Neural cell (in vitro differentiated cells): ENCODE measurements around the gene CFDP1. TPM values are rescaled to one million over a fixed set of nuclear protein-coding genes. Genes with fewer than 3 reads are reported as not detected.

ENCODE experiments used
- H2AFZ ChIP-seq: fragments of 200-600, 300-800 bp; sonication (generic), shearing (Covaris generic); 2 replicates; pipeline ENCODE4 v1.6.0; 2014; ENCODE audit warnings: low read depth, mild to moderate bottlenecking, antibody characterized with exemption, low read length, moderate library complexity
- H3F3A ChIP-seq: fragments of 200-600 bp; shearing (Covaris generic); 2 replicates; pipeline ENCODE4 v1.6.1; 2016; ENCODE audit warnings: mild to moderate bottlenecking, moderate library complexity, mixed read lengths, antibody characterized with exemption, low read length; ENCODE audit not compliant: insufficient read depth, poor library complexity, severe bottlenecking
- H3K27ac ChIP-seq: fragments of 200-600, 300-800 bp; sonication (generic), shearing (Covaris generic); 2 replicates; pipeline ENCODE4 v1.5.1; 2014; ENCODE audit warnings: mild to moderate bottlenecking, low read length, moderate library complexity
- H3K27me3 ChIP-seq: fragments of 300-800, 200-600 bp; sonication (generic), shearing (Covaris generic); 2 replicates; pipeline ENCODE4 v1.6.0; 2014; ENCODE audit warnings: mild to moderate bottlenecking, low read depth, low read length, moderate library complexity; ENCODE audit not compliant: insufficient read depth
- H3K36me3 ChIP-seq: fragments of 300-800, 200-600 bp; sonication (generic), shearing (Covaris generic); 2 replicates; pipeline ENCODE4 v1.5.1; 2014; ENCODE audit warnings: mild to moderate bottlenecking, antibody characterized with exemption, low read length, moderate library complexity; ENCODE audit not compliant: insufficient read depth
- H3K4me2 ChIP-seq: fragments of 300-800, 200-600 bp; sonication (generic), shearing (Covaris generic); 2 replicates; pipeline ENCODE4 v1.6.0; 2014; ENCODE audit warnings: mild to moderate bottlenecking, low read length
- H3K4me3 ChIP-seq: fragments of 300-800, 200-600 bp; sonication (generic), shearing (Covaris generic); 2 replicates; pipeline ENCODE4 v1.5.1; 2014; ENCODE audit warnings: mild to moderate bottlenecking, low read length, moderate library complexity
- H3K79me2 ChIP-seq: fragments of 200-600 bp; shearing (Covaris generic); replicated peaks from 2 replicates; pipeline ENCODE4 v1.6.0; 2014; ENCODE audit warnings: mild to moderate bottlenecking, low read length, moderate library complexity; ENCODE audit not compliant: insufficient read depth
- H3K9ac ChIP-seq: fragments of 300-800, 200-600 bp; sonication (generic), shearing (Covaris generic); 2 replicates; pipeline ENCODE4 v1.6.1; 2016; ENCODE audit warnings: mild to moderate bottlenecking, low read length, mixed read lengths
- H3K9me2 ChIP-seq: fragments of 200-600 bp; shearing (Covaris generic); 2 replicates; pipeline ENCODE4 v1.6.1; 2016; ENCODE audit warnings: mild to moderate bottlenecking, low read length, mixed read lengths; ENCODE audit not compliant: insufficient read depth
- H3K9me3 ChIP-seq: fragments of 200-600, 300-800 bp; sonication (generic), shearing (Covaris generic); 2 replicates; pipeline ENCODE4 v1.6.1; 2016; ENCODE audit warnings: mild to moderate bottlenecking, mixed run types, low read length, moderate library complexity, mixed read lengths
- H4K20me1 ChIP-seq: fragments of 200-600 bp; shearing (Covaris generic); 2 replicates; pipeline ENCODE4 v1.6.1; 2016; ENCODE audit warnings: mild to moderate bottlenecking, mixed run types; ENCODE audit not compliant: insufficient read depth
- CTCF ChIP-seq: fragments of 450-650 bp; IDR thresholded peaks from 2 replicates; pipeline ENCODE4 v1.5.1; 2014; ENCODE audit warnings: antibody characterized with exemption, mild to moderate bottlenecking, moderate library complexity; ENCODE audit not compliant: poor library complexity, severe bottlenecking
- EP300 ChIP-seq: fragments of 450-650 bp; conservative IDR thresholded peaks from 2 replicates; pipeline ENCODE4 v1.6.1; 2014; ENCODE audit warnings: antibody characterized with exemption, mild to moderate bottlenecking, moderate library complexity; ENCODE audit not compliant: poor library complexity, severe bottlenecking
- EZH2 ChIP-seq: fragments of 200-600, 300-800 bp; shearing (Covaris generic), sonication (generic); IDR thresholded peaks from 2 replicates; pipeline ENCODE4 v1.6.1; 2014; ENCODE audit warnings: antibody characterized with exemption, low read length, borderline replicate concordance, mild to moderate bottlenecking; ENCODE audit not compliant: insufficient read depth, poor library complexity, severe bottlenecking
- MXI1 ChIP-seq: fragments of 450-650 bp; conservative IDR thresholded peaks from 2 replicates; pipeline ENCODE4 v1.6.1; 2014; ENCODE audit warnings: antibody characterized with exemption, mild to moderate bottlenecking; ENCODE audit not compliant: poor library complexity, severe bottlenecking
- POLR2AphosphoS5 ChIP-seq: IDR thresholded peaks from 2 replicates; pipeline ENCODE4 v1.6.1; 2012
- RAD21 ChIP-seq: fragments of 450-650 bp; conservative IDR thresholded peaks from 2 replicates; pipeline ENCODE4 v1.6.1; 2014; ENCODE audit warnings: antibody characterized with exemption, mild to moderate bottlenecking, moderate library complexity
- REST ChIP-seq: IDR thresholded peaks from 2 replicates; pipeline ENCODE4 v1.6.1; 2012; ENCODE audit warnings: borderline replicate concordance
- SMC3 ChIP-seq: fragments of 450-650 bp; conservative IDR thresholded peaks from 2 replicates; pipeline ENCODE4 v1.6.1; 2014; ENCODE audit warnings: antibody characterized with exemption, mild to moderate bottlenecking, moderate library complexity; ENCODE audit not compliant: poor library complexity
- TAF1 ChIP-seq: IDR thresholded peaks from 2 replicates; pipeline ENCODE4 v1.6.1; 2012; ENCODE audit warnings: low read depth
- polyA plus RNA-seq: library from polyadenylated mRNA; depleted of rRNA; stranded (reverse); fragments of >200 nt; gene quantifications from 2 replicates; pipeline ENCODE4 v1.2.3, GENCODE V29; 2014

CFDP1 gene
- polyA plus RNA-seq, 1 donor from 2014 or later, result 201 TPM

- no peak overlapping the region for H3K4me3 ChIP-seq
- peaks cover 6% of the 10 kb centered on the region for H3F3A ChIP-seq
- no peaks in the 10 kb centered on the region for H3K9me3 ChIP-seq
- TF ChIP-seq EZH2 (no peak), REST (no peak), MXI1 (no peak), SMC3 (no peak), POLR2AphosphoS5 (no peak), RAD21 (no peak), TAF1 (no peak), EP300 (no peak), CTCF (no peak)
- no peaks in the 10 kb centered on the region for H3K36me3 ChIP-seq
- H3K9me2 ChIP-seq, result no peaks in the 10 kb centered on the region
- no peak overlapping the region for H3K4me2 ChIP-seq
- no peaks in the 10 kb centered on the region for H4K20me1 ChIP-seq
- no peak overlapping the region for H3K9ac ChIP-seq
- H3K27ac ChIP-seq, result no peak overlapping the region
- no peak overlapping the region for H2AFZ ChIP-seq
- no peaks in the 10 kb centered on the region for H3K27me3 ChIP-seq
- H3K79me2 ChIP-seq, result no peaks in the 10 kb centered on the region
These were observed 89.4 kb downstream of the CFDP1 start for GRCh38 chr16:75343941-75344340.

GRCh38 chr16:75343286-75343685, 90.0 kb downstream of the CFDP1 start:
- TF ChIP-seq TAF1, result no peak
- TF ChIP-seq REST, result no peak
- TF ChIP-seq CTCF, result no peak
- TF ChIP-seq EZH2, result no peak
- no peak for TF ChIP-seq SMC3
- no peak for TF ChIP-seq POLR2AphosphoS5
- TF ChIP-seq EP300, result no peak
- no peak for TF ChIP-seq RAD21
- TF ChIP-seq MXI1, result no peak
- Histone ChIP-seq H4K20me1 (no peaks in the 10 kb centered on the region), H3K4me3 (no peak overlapping the region), H3F3A (peaks cover 6% of the 10 kb centered on the region), H3K27ac (no peak overlapping the region), H2AFZ (no peak overlapping the region), H3K4me2 (no peak overlapping the region), H3K79me2 (no peaks in the 10 kb centered on the region), H3K9ac (no peak overlapping the region), H3K9me2 (no peaks in the 10 kb centered on the region), H3K36me3 (no peaks in the 10 kb centered on the region), H3K27me3 (no peaks in the 10 kb centered on the region), H3K9me3 (no peaks in the 10 kb centered on the region)
